H9 (cell line): ENCODE results near the gene REG4. TPM values are rescaled to one million over a fixed set of nuclear protein-coding genes. Genes with fewer than 3 reads are reported as not detected.

Experiments
- DNase-seq: peaks from one replicate; pipeline ENCODE4 v3.0.0-alpha.2; 2017
- H2AFZ ChIP-seq: one replicate; pipeline ENCODE4 v1.6.1; 2013; ENCODE audit warnings: mild to moderate bottlenecking, low read length, control low read depth, moderate library complexity
- H2AK5ac ChIP-seq: 2 replicates; pipeline ENCODE4 v1.6.1; 2013; ENCODE audit warnings: low read length, control low read depth, mixed read lengths; ENCODE audit not compliant: insufficient read length
- H2BK120ac ChIP-seq: one replicate; pipeline ENCODE4 v1.6.1; 2013; ENCODE audit warnings: low read depth, mild to moderate bottlenecking, low read length, control low read depth, inconsistent platforms; ENCODE audit not compliant: poor library complexity, severe bottlenecking
- H2BK12ac ChIP-seq: 2 replicates; pipeline ENCODE4 v1.6.1; 2013; ENCODE audit warnings: low read length, control low read depth, mixed read lengths, low read depth; ENCODE audit not compliant: insufficient read length
- H2BK15ac ChIP-seq: 2 replicates; pipeline ENCODE4 v1.6.1; 2013; ENCODE audit warnings: low read depth, low read length, control low read depth
- H2BK20ac ChIP-seq: one replicate; pipeline ENCODE4 v1.6.1; 2013; ENCODE audit warnings: low read depth, mild to moderate bottlenecking, low read length, control low read depth, inconsistent platforms; ENCODE audit not compliant: poor library complexity, severe bottlenecking
- H2BK5ac ChIP-seq: 2 replicates; pipeline ENCODE4 v1.6.1; 2013; ENCODE audit warnings: low read length, control low read depth, mixed read lengths; ENCODE audit not compliant: insufficient read length
- H3K14ac ChIP-seq: 2 replicates; pipeline ENCODE4 v1.6.1; 2013; ENCODE audit warnings: low read length, control low read depth; ENCODE audit not compliant: insufficient read depth
- H3K18ac ChIP-seq: 2 replicates; pipeline ENCODE4 v1.6.1; 2013; ENCODE audit warnings: low read depth, mild to moderate bottlenecking, mixed read lengths, low read length, control low read depth; ENCODE audit not compliant: insufficient read length
- H3K23ac ChIP-seq: 2 replicates; pipeline ENCODE4 v1.6.1; 2013; ENCODE audit warnings: low read length, control low read depth, mixed read lengths, low read depth; ENCODE audit not compliant: insufficient read length
- H3K23me2 ChIP-seq: 2 replicates; pipeline ENCODE4 v1.6.1; 2013; ENCODE audit warnings: low read depth, mild to moderate bottlenecking, mixed read lengths, low read length, control low read depth; ENCODE audit not compliant: insufficient read length, poor library complexity, severe bottlenecking
- H3K27ac ChIP-seq: 2 replicates; pipeline ENCODE4 v1.5.1; 2013; ENCODE audit warnings: low read length, control low read depth, mixed read lengths, low read depth; ENCODE audit not compliant: insufficient read length
- H3K27me3 ChIP-seq: 2 replicates; pipeline ENCODE4 v1.6.1; 2013; ENCODE audit warnings: low read length, control low read depth, inconsistent platforms; ENCODE audit not compliant: insufficient read depth
- H3K4ac ChIP-seq: 2 replicates; pipeline ENCODE4 v1.6.1; 2013; ENCODE audit warnings: low read depth, mild to moderate bottlenecking, control low read depth, inconsistent platforms, low read length, moderate library complexity
- H3K4me1 ChIP-seq: 2 replicates; pipeline ENCODE4 v1.6.1; 2013; ENCODE audit warnings: low read length, control low read depth, inconsistent platforms; ENCODE audit not compliant: insufficient read depth
- H3K4me2 ChIP-seq: 2 replicates; pipeline ENCODE4 v1.6.1; 2013; ENCODE audit warnings: low read length, control low read depth, mixed read lengths; ENCODE audit not compliant: insufficient read length, insufficient read depth
- H3K56ac ChIP-seq: 2 replicates; pipeline ENCODE4 v1.6.1; 2013; ENCODE audit warnings: low read depth, mild to moderate bottlenecking, mixed read lengths, low read length, control low read depth; ENCODE audit not compliant: insufficient read length
- H3K79me1 ChIP-seq: 2 replicates; pipeline ENCODE4 v1.6.1; 2013; ENCODE audit warnings: low read depth, mild to moderate bottlenecking, moderate library complexity, low read length, control low read depth, inconsistent platforms; ENCODE audit not compliant: insufficient read depth, poor library complexity, severe bottlenecking
- H3K79me2 ChIP-seq: 2 replicates; pipeline ENCODE4 v1.6.1; 2013; ENCODE audit warnings: low read length, control low read depth, inconsistent platforms; ENCODE audit not compliant: insufficient read depth
- H3K9ac ChIP-seq: 2 replicates; pipeline ENCODE4 v1.6.1; 2013; ENCODE audit warnings: low read length, control low read depth, mixed read lengths; ENCODE audit not compliant: insufficient read length; ENCODE audit errors: extremely low read depth
- H3K9me3 ChIP-seq: one replicate; pipeline ENCODE4 v1.6.1; 2013; ENCODE audit warnings: low read depth, low read length, inconsistent platforms; ENCODE audit not compliant: control insufficient read depth
- H3T11ph ChIP-seq: one replicate; pipeline ENCODE4 v1.6.1; 2013; ENCODE audit warnings: mild to moderate bottlenecking, low read length, control low read depth, inconsistent platforms
- H4K20me1 ChIP-seq: one replicate; pipeline ENCODE4 v1.6.1; 2013; ENCODE audit not compliant: control insufficient read depth, insufficient read length, insufficient read depth
- H4K5ac ChIP-seq: 2 replicates; pipeline ENCODE4 v1.6.1; 2013; ENCODE audit warnings: low read depth, mild to moderate bottlenecking, mixed read lengths, low read length, control low read depth; ENCODE audit not compliant: insufficient read length
- H4K8ac ChIP-seq: replicated peaks from 2 replicates; pipeline ENCODE4 v1.6.1; 2013; ENCODE audit warnings: low read length, control low read depth, mixed read lengths, low read depth; ENCODE audit not compliant: insufficient read length
- H4K91ac ChIP-seq: 2 replicates; pipeline ENCODE4 v1.6.1; 2013; ENCODE audit warnings: low read depth, mild to moderate bottlenecking, moderate library complexity, mixed read lengths, low read length, control low read depth; ENCODE audit not compliant: insufficient read length
- H3K27ac Mint-ChIP-seq, 3 experiments: 2 replicates in 2 of 3; 3 replicates in 1 of 3; pipeline ENCODE4 v1.8.0; 2020 to 2021; ENCODE audit warnings: mixed read lengths in 3 of 3, mild to moderate bottlenecking in 1 of 3, moderate library complexity in 1 of 3
- H3K27me3 Mint-ChIP-seq: 2 replicates; pipeline ENCODE4 v1.8.0; 2021; ENCODE audit warnings: low read depth, mild to moderate bottlenecking, moderate library complexity, mixed read lengths
- H3K36me3 Mint-ChIP-seq, 3 experiments: 2 replicates in 2 of 3; 3 replicates in 1 of 3; pipeline ENCODE4 v1.8.0; 2020 to 2021; ENCODE audit warnings: low read depth in 3 of 3, mixed read lengths in 3 of 3; ENCODE audit not compliant: insufficient read depth in 1 of 3
- H3K4me1 Mint-ChIP-seq, 2 experiments: 2 replicates each; pipeline ENCODE4 v1.8.0; 2020; ENCODE audit warnings: mixed read lengths in 2 of 2
- H3K4me3 Mint-ChIP-seq, 2 experiments: 2 replicates in 1 of 2; 3 replicates in 1 of 2; pipeline ENCODE4 v1.8.0; 2020 to 2021; ENCODE audit warnings: mild to moderate bottlenecking in 2 of 2, mixed read lengths in 2 of 2, moderate library complexity in 1 of 2
- H3K9me3 Mint-ChIP-seq, 2 experiments: 2 replicates in 1 of 2; 3 replicates in 1 of 2; pipeline ENCODE4 v1.8.0; 2020; ENCODE audit warnings: mild to moderate bottlenecking in 2 of 2, mixed read lengths in 2 of 2, moderate library complexity in 1 of 2
- WGBS: extraction: QIAGEN DNeasy Blood & Tissue Kit; methylation state at CpG from one replicate; pipeline ENCODE4 v1.1.7; 2013; ENCODE audit warnings: missing lambda C conversion rate, low lambda C conversion rate, mixed read lengths; ENCODE audit not compliant: insufficient read length; ENCODE audit errors: extremely low coverage; 5-methylcytosine and 5-hydroxymethylcytosine counted together
- total RNA-seq: library from RNA; stranded (reverse); gene quantifications from 2 replicates; pipeline ENCODE4 v1.2.1, GENCODE V29; 2021
- TF ChIP-seq, protein P1 (sequence below): fragments of 200-600 bp; sonication (generic); conservative IDR thresholded peaks from 3 replicates; pipeline ENCODE4 v1.8.0; 2021; ENCODE audit warnings: antibody characterized with exemption, mild to moderate bottlenecking

REG4 gene
- total RNA-seq, 1 experiment from 2014 or later = not detected

DNA sequence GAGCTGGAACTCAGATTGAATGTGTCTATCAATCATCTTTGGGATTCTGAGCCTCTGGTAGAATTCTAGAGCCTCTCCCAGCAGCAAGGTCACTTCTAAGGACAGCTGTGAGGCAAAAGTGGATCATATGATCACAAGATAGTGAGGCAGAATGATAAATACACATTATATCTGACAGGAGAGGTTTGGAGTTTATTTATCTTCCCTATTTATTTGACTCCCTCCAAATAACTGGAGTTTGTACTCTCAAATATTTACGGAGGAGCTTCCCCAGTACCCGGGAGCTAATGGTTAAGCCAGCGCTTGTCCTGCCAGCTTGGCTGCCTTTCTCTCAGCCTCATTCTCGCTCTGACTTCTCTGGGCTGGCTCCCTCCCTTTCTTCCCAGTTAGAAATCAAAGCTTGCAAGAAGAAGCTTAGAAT lies 44.9 kb downstream of the REG4 start:
- Histone ChIP-seq H2BK15ac (no peak overlapping the region), H3K23me2 (no peaks in the 10 kb centered on the region), H3K4me1 (no peaks in the 10 kb centered on the region), H3K4ac (no peak overlapping the region), H2BK20ac (no peak overlapping the region), H2AFZ (no peak overlapping the region), H4K91ac (no peak overlapping the region), H3K14ac (no peak overlapping the region), H3T11ph (no peak overlapping the region), H3K79me2 (no peaks in the 10 kb centered on the region), H4K5ac (no peak overlapping the region), H3K4me2 (no peak overlapping the region), H4K8ac (no peak overlapping the region), H2BK120ac (no peak overlapping the region), H2AK5ac (no peak overlapping the region), H3K18ac (no peak overlapping the region), H3K9me3 (no peaks in the 10 kb centered on the region), H3K27me3 (no peaks in the 10 kb centered on the region), H3K23ac (no peak overlapping the region), H3K9ac (no peak overlapping the region), H4K20me1 (no peaks in the 10 kb centered on the region), H2BK5ac (no peak overlapping the region), H2BK12ac (no peak overlapping the region), H3K56ac (no peak overlapping the region), H3K79me1 (no peaks in the 10 kb centered on the region), H3K27ac (no peak overlapping the region)
- Mint-ChIP-seq H3K27me3 (peaks cover 7% of the 10 kb centered on the region), H3K36me3 (no peaks in the 10 kb centered on the region), H3K9me3 (no peaks in the 10 kb centered on the region; a peak in 1 of 5 replicates), H3K27ac (no peak overlapping the region), H3K4me1 (peaks cover 6 to 7% of the 10 kb centered on the region in 2 experiments; a peak in 1 of 4 replicates), H3K4me3 (no peak overlapping the region)
- WGBS = no CpG with 5 or more reads among the region's 4 CpGs
- TF ChIP-seq, protein P1, sequence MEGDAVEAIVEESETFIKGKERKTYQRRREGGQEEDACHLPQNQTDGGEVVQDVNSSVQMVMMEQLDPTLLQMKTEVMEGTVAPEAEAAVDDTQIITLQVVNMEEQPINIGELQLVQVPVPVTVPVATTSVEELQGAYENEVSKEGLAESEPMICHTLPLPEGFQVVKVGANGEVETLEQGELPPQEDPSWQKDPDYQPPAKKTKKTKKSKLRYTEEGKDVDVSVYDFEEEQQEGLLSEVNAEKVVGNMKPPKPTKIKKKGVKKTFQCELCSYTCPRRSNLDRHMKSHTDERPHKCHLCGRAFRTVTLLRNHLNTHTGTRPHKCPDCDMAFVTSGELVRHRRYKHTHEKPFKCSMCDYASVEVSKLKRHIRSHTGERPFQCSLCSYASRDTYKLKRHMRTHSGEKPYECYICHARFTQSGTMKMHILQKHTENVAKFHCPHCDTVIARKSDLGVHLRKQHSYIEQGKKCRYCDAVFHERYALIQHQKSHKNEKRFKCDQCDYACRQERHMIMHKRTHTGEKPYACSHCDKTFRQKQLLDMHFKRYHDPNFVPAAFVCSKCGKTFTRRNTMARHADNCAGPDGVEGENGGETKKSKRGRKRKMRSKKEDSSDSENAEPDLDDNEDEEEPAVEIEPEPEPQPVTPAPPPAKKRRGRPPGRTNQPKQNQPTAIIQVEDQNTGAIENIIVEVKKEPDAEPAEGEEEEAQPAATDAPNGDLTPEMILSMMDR = no peak
- DNase-seq = no peak
